Fibroblast of peridontal ligament (primary cell): ENCODE data around the gene POMT1.
A peak's percentile ranks its signal among the peaks of the same experiment; 100 is the strongest.
"Not testable (repeated sequence)": the region's sequence is repeated elsewhere in the genome, so short reads cannot be mapped to it uniquely, and the experiment has no call there.

ENCODE experiments used
- DNase-seq: peaks from one replicate; pipeline ENCODE4 v3.0.0-alpha.2; 2010; ENCODE audit errors: extremely low read depth

Gene POMT1

DNA sequence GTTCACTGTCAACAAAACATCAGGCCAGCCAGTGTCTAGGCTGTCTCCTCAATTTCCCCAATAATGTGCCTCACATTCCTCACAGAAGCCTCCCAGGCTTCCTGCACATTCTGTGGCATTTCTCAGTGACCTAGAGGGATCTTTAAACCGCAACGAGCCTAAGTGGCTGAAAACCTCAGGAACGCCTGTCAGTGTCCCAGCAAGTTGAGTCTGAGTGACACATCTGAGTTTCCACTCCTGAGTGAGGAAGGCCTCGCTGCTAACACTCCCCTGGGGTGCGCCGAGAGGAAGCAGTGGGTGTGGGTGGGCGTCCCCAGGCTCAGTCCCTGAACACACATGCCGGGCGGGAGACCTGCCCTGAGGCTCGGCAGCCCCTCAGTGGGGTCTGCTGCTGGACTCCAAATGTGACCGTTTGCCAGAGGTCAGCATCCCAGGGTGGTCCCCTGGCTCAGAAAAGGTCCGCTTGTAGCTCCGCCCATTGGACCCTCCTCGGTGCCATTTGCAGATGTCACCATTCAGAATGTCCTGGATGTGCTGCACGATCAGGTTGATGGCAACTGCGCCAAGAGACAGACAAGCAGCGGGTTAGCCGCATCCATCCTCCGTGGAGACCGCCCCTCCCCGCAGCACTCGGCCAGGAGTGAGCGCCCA, 22.1 kb downstream of the POMT1 start:
- peak; percentile 58 for DNase-seq

DNA sequence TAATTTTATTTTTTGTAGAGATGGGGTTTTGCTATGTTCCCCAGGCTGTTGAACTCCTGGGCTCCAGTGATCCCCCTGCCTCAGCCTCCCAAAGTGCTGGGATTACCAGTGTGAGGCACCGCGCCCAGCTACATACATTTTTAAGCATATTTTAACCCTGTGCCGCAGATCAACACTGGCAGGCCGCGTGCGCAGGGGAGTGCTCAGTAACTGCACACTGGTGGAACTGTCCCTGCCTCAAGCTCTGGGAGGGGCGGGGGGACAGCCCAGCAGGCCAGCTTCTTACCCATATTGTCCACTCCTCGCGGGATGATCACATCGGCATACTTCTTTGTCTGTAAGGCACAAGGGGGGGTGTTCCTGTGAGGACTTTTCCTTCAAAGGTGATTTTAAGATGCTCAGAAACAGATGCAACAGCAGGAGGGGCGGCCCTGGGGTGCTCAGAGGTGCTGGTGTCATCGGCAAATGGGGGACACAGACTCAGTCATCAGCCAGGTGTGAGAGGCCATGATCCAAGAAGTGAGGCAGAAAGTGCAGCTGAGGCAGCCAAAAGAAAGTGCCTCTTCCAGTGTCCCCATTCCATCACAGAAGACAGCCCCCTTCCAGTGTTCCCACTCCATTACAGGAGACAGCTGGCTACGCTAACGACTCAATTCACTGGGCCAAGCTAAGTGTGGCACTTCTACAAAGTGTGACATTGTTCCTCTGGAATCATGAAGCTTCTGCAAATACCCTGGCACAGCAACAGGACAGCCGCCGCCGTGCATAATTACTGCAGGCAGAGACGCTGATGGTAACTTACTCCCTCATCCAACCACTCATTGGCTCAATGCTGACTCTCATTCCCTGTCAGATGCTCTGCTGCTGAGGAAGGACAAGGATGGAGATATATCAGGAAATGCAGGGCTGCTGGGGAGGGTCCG, 23.2 kb downstream of the POMT1 start:
- no peak for DNase-seq

DNA sequence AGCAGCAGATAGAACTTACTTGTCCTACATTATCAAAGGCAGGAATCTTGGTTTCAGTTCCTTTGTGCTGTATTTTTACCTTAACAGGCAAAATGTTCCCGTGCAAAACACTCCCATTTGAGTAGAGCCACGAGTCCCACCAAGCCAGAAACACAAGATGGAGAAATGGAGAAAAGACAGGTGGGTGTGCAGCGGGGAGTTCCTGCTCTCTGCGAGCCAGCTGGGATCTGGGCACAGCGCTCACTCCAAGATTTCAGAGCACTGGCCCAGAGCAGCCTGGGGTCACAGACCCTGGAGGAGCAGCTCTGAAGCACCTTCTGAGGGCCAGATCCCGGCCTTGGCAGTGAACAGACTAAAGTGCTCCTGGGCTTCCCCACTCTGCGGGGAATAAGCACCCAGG, 25.5 kb downstream of the POMT1 start:
- DNase-seq = no peak

DNA sequence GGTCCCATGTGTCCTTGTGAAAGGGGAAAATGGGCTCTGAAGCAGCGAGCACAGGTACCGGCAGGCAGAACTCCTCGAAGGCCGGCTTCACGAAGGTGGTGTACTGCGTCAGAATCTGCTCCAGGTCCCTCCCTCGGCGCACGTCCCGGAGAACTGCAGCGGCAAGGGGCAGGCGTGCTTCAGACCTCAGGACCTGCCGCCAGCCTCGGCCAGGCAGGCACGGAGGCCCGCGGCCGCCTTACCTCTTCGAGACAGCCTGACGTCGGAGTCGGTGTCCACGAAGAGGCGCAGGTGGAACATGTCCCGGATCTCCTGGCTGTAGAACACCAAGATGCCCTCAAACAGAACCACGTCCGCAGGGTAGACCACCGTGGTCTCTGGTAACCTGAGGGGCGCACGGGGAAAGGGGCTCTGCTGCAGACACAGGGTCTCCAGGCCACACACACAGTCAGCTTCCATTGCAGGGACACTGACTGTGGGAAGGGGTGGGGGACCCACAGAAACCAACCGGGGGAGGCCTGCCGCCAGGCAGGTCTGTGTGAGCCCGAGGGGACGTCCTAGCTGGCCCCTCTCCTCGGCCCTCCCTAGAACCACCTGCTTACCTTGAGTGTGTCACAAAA, 26.3 kb downstream of the POMT1 start:
- no peak for DNase-seq

DNA sequence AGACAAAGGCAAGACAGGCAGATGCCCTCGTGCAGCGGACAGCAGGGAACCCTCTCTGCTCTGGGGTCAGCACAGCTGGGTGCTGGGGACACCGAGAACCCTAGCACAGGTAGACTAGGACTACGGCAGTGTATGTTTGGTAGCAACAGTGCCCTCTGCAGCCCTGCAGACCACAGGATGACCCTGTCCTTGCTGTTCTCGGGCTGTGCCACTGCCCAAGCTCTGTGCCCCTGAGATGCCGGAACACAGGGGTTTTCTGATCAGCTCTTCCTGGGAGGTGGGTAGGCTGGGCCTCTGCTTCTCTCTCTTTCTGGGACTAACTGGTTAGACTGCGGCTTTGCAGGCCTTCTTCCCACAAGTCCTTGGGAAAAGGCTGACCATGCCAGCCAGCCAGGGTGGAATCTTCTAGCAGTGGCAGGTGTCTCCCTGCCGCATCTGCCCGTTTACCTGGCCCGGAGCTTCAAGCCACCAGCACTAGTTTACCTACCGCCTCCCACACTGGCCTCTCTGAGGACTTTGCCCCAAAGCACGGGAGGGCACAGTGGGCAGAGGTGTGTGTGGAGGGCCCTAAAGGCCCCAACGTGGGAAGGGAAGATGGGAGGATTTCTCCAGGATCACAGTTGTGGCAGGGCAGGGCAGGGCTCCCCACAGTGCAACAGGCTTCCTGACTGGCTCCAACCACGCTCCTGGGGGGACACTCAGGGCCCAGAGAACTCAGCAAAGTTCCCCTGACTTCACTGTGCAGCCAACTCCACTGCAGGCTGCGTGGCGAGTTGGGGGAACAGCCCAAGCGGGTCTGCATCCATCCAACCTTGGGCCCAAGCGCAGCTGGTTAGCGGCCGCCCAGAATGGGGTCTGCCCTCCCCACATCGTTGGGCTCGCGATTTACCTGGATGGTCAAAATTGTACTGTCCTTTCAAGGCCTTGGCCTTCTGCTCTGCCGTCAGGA, 27.2 kb downstream of the POMT1 start:
- no peak for DNase-seq

DNA sequence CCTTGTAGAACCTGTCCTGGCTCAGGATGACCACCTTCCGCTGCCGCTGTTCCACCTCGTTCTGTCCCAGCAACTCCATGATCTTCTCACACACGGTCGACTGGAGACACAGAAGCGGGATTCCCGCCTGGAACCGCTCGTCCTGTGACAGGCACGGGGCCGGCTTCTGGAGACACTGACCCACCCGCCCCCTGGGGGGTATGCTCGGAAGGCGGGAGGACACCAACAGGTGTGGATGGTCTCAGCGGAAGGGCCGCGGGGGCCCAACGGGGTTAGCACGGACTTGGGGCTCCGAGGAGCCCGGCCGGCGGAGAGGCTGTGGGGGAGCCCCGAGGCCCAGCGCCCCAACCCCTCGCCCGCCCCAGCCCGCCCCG, 27.8 kb downstream of the POMT1 start:
- DNase-seq = peak; percentile 12

DNA sequence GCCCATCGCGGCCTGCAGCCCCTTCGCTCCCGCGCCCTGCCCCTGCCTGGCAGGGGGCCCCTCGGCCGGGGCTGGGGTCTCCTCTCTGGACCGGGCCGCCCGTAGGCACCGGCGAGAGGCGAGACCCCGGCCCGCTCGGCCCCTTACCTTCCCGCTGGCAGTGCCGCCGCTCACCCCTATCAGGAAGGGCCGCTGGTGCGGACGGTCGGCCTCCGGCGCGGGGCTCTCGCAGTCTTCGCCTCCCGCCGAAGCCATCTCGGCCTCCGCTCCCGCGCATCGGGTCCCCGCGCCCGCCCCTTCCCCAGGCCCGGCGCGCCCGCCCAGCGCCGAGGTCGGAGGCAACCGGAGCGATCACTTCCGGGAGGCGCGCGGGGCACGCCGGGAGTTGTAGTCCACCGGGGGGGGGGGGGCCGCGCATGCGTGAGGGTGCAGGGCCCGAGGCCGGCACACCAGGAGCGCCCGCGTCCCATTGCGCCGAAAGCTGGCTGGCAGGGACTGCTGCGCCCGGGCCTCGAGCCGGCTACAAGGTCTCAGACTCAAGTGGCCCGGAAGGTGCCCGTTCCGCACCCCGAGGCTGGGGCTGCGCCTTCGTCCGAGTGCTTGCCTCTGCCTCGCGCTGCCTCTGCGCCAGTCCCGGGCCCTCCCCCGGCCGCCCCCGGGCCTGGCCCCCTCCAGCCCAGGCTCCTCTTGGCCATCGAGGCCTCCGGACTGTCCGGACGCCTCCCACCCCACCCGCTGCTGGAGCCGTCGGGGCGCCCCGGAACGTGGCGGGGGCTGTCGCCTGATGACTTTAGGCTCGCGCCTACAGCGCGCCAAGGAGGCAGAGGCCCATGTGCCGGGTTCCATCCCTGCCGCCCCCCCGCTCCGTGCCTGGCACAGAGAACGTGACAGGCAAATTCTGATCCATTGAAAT, 28.5 kb downstream of the POMT1 start, which contains the start of gene UCK1:
TSS of gene UCK1 (minus strand) at position 344 of the 913 bp plus-strand sequence. CDS start at position 255, 89 bp downstream.
- peak; percentile 65 for DNase-seq

DNA sequence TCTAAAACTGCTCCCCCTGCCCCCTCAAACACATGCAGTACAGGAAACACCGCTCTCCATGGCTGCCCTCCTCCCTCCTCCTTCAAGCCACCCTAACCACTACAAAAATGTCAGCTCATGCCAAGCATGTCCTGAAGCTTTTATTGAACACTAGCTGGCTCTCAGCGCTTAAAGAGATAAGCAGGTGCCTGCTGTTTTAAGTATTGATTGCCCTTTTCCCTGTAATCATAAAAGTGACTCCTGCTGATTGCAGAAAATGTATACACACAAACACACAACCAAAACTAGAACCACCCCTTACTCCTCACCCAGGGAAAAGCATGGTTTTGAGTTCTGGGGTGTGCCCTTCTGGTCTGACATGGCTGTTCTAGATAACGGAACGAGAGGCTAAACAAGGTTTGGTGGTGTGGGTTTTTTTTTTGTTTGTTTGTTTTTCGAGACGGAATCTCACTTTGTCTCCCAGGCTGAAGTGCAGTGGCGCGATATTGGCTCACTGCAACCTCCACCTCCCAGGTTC, 32.1 kb downstream of the POMT1 start:
- DNase-seq = no peak

DNA sequence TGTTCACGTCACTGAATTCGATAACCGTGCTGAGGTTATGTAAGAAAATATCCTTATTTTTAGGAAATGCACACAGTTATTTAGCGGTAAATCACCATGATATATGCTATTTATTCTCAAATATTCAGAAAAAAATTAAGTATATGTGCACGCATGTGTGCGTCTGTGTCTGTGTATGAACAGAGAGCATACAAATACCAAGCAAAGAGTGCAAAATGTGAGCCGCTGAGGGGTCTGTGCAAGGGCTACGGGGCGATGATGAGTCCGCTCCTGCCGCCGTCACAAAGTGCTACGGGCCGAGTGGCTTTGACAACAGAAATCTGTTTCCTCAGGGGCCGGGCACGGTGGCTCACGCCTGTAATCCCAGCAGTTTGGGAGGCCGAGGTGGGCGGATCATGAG, 35.2 kb downstream of the POMT1 start:
- DNase-seq = no peak

DNA sequence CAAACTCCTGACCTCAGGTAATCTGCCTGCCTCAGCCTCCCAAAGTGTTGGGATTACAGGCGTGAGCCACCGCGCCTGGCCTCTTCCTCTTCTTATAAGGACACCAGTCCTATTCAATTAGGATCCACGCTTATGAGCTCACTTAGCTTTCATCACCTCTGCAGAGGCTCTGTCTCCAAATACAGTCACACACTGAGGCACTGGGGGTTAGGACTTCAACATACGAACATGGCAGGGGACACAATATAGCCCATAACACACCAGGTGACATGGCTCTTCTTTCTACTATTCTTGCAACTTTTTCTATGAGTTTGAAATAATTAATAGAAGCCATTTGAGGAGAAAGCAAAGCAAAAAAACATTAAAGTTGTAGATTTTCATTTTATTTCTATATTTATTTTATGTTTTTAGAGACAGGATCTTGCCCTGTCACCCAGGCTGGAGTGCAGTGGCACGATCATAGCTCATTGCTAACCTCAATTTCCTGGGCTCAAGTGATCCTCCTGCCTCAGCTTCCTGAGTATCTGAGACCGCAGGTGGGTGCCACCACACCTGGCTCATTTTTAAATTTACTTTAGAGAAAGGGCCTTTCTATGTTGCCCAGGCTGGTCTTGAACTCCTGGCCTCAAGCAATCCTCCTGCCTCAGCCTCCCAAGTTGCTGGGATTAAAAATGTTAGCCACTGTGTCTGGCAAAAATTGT, 36.7 kb downstream of the POMT1 start:
- DNase-seq = no peak

DNA sequence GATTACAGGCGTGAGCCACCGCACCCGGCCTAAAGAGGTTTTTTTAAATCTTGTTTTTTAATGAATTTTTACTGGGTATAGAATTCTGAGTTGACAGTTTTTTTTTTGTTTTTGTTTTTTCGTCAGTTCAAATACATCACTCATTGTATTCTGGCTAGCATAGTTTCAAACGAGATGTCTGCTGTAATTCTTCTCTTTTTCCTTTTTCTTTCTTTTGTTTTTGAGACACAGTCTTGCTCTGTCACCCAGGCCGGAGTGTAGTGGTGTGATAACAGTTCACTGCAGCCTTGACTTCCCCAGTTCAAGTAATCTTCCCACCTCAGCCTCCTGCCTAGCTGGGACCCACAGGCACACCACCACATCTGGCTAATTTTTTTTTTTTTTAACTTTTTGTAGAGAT, 40.4 kb downstream of the POMT1 start:
- peak; percentile 5 for DNase-seq

DNA sequence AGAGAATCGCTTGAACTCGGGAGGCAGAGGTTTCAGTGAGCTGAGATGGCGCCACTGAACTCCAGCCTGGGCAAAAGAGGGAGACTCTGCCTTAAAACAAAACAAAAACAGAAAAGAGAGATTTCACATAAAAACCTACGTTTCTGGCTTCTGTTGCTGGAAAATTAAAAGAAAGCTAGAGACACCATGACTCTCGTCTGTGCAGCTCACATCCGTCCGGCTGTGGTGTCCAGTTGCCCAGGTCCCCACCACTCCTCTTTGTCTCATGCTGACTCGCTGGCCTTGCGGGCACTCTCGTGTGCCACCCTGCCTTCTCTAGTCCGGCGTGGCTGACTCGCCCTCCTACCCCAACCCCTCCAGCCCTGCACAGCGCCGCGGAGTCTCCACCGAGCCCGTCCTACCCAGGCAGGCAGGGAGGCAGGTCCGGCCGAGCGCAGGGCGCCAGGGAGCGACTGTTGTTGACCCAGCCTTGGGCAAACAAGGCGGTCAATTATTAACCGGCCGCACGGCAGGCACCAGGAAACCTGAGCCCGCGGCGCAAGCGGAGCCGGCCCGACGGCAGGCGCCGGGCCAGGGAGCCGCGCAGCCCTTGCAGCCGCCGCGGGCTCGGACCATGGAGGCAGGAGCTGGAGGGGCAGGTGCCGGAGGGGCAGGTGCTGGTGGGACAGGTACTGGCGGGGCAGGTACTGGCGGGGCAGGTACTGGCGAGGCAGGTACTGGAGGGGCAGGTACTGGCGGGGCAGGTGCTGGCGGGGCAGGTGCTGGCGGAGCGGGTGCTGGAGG, 42.5 kb downstream of the POMT1 start, which contains the start of gene PRRT1B:
TSS of gene PRRT1B (plus strand) at position 521 of the 783 bp plus-strand sequence. CDS start at position 614, 93 bp downstream.
- DNase-seq = no peak

DNA sequence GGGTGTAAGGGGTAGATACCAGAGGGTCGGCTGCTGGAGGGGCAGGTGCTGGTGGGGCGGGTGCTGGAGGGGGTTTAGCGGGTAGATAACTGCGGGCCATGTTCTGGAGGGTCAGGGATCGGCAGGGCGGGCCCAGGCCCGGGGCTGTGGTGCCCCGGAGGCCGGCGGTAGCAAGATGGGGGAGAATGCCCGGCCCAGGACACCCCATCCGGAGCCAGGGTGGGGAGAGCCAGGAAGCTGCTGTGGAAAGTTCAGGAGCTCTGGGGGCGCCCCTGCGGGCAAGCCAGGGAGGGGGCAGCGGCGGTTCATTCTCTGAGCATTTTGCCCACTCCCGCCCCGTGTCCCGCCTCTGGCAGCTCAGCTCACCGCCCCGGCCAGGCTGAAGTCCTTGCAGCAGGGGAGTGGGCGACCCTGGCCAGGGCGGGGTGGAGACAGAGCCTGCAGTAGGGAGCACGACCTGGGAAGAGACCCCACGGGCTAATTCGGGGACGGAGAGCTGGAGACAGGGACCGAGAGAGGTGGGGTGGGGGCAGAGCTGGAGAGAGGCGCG, 43.1 kb downstream of the POMT1 start:
- no peak for DNase-seq

DNA sequence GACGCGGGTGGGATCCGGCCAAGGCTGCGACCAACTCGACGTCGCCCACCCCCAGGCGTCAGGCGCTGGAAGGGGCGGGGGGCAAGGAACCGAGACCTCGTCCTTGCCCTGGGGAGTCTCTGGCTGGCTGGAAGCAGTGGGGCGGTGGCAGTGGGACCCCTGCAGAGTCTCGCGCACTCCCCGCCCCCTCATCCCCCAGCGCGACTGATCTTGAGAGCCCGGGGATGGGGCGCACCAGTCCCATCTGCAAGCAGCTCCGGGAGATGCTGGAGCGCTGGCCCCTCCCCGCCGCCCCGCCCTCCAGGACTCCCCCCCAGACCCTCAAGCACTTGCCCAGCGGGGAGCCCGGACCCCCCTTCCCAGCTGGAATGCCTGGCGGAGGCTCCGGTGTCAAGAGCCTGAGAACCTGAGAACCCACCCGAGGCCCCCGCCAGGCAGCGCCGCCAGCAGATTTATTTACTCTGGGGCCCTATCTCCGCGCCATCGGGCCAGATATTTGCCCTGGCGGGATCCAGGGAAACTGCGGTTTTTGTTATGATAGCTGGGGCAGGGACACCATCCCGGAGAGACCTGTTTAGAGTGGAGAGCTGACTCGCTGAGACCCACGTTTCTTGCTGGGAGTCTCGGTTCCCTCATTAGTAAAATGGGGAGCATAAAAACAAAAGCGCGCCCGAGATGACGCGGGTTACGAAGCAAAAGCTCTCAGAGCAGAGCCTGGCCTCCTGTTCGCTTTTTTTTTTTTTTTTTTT, 43.8 kb downstream of the POMT1 start:
- DNase-seq = peak; percentile 9

DNA sequence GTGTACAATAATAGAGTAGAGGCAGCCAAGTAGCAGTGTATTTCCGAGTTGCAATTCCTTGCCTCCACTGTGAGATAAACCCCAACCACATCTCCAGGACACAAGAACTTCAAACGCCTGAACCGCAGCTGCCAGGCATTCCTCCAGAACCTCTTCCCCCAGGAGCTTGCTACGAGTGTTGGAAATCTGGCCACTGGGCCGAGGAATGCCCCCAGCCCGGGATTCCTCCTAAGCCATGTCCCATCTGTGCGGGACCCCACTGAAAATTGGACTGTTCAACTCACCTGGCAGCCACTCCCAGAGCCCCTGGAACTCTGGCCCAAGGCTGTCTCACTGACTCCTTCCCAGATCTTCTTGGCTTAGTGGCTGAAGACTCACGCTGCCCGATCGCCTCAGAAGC, 46.5 kb downstream of the POMT1 start:
- DNase-seq = not testable (repeated sequence)

DNA sequence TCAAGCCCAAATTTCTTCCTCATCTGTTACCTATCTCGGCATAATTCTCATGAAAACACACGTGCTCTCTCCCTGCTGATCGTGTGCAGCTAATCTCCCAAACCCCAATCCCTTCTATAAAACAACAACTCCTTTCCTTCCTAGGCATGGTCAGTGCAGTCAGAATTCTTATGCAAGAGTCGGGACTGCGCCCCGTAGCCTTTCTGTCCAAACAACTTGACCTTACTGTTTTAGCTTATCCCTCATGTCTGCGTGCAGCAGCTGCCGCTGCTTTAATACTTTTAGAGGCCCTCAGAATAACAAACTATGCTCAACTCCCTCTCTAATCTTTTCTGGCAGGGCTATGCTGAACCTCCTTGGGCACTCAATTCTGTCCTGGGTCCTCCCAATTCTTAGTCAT, 47.7 kb downstream of the POMT1 start:
- DNase-seq = not testable (repeated sequence)

DNA sequence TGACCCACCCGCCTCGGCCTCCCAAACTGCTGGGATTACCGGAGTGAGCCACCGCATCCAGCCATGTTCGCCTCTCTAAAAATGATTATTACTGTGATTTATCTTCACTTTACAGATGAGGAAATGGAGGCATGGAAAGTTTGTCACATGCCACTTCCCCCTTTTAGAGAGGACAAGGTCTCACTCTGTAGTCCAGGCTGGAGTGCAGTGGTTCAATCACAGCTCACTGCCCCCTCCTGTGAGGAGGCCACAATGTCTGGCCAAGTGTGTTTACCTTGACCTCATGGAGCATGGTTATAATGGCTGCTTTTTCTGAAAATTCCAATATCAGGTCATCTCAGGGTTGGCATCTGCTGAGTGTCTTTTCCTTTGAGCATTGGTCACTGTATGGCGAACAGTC, 49.3 kb downstream of the POMT1 start:
- no peak for DNase-seq
